ENCODE results near the gene PTGES3. TPM values are rescaled to one million over a fixed set of nuclear protein-coding genes. Genes with fewer than 3 reads are reported as not detected.

Gene PTGES3
- total and polyA plus RNA-seq, 4 donors: 65.0 to 94.1 (median 81.3) TPM

GRCh38 chr12:56626701-56627100 lies 61.4 kb downstream of the PTGES3 start (continued):
- TF ChIP-seq ZBTB33 (IDR thresholded peaks at IDR 0.05) (no peak), JUND (IDR thresholded peaks at IDR 0.05) (no peak)

GRCh38 chr12:56622535-56622934 lies 65.5 kb downstream of the PTGES3 start:
- Histone ChIP-seq H3K9me3 (ENCODE audit: control insufficient read depth in 4 of 4, low read length in 3 of 4) (no peaks in the 10 kb centered on the region), H3K36me3 (ENCODE audit: control insufficient read depth in 4 of 4, insufficient read depth in 3 of 4, low read depth in 1 of 4, low read length in 3 of 4) (peaks cover 2 to 13% (median 9%) of the 10 kb centered on the region in 4 donors), H3K27me3 (ENCODE audit: control insufficient read depth in 4 of 4, insufficient read depth in 4 of 4, low read length in 3 of 4) (no peaks in the 10 kb centered on the region), H3K9ac (ENCODE audit: low read depth in 1 of 2, low read length in 2 of 2) (no peak overlapping the region), H3K4me3 (ENCODE audit: low read depth in 1 of 3, low read length in 3 of 3) (no peak overlapping the region), H3K4me1 (ENCODE audit: control insufficient read depth in 4 of 4, insufficient read depth in 4 of 4, low read length in 3 of 4) (peaks cover 1 to 18% (median 11%) of the 10 kb centered on the region in 4 donors), H3K27ac (ENCODE audit: low read depth in 1 of 2, low read length in 2 of 2) (no peak overlapping the region)
- DNase-seq (ENCODE audit: low spot score): no peak
- TF ChIP-seq JUND (IDR thresholded peaks at IDR 0.05): no peak
- TF ChIP-seq HNF4G (IDR thresholded peaks at IDR 0.05): no peak
- WGBS: 91% methylated on average over 1 of the region's 1 CpG

- no peak for DNase-seq (ENCODE audit: low spot score)
- Histone ChIP-seq H3K9me3 (ENCODE audit: control insufficient read depth in 4 of 4, low read length in 3 of 4) (no peaks in the 10 kb centered on the region), H3K4me1 (ENCODE audit: control insufficient read depth in 4 of 4, insufficient read depth in 4 of 4, low read length in 3 of 4) (no peaks in the 10 kb centered on the region), H3K9ac (ENCODE audit: low read depth in 1 of 2, low read length in 2 of 2) (no peak overlapping the region), H3K27ac (ENCODE audit: low read depth in 1 of 2, low read length in 2 of 2) (no peak overlapping the region), H3K36me3 (ENCODE audit: control insufficient read depth in 4 of 4, insufficient read depth in 3 of 4, low read depth in 1 of 4, low read length in 3 of 4) (peaks cover 21 to 64% (median 58%) of the 10 kb centered on the region in 4 donors), H3K4me3 (ENCODE audit: low read depth in 1 of 3, low read length in 3 of 3) (no peak overlapping the region), H3K27me3 (ENCODE audit: control insufficient read depth in 4 of 4, insufficient read depth in 4 of 4, low read length in 3 of 4) (no peaks in the 10 kb centered on the region)
- TF ChIP-seq EGR1 (IDR thresholded peaks at IDR 0.05; ENCODE audit: low read depth in 2 of 2): no peak
- no peak for TF ChIP-seq SP1 (IDR thresholded peaks at IDR 0.05)
- no peak for TF ChIP-seq RAD21 (IDR thresholded peaks at IDR 0.05)
- no peak for TF ChIP-seq FOXA2 (IDR thresholded peaks at IDR 0.05)
- no peak for TF ChIP-seq REST (IDR thresholded peaks at IDR 0.05)
- TF ChIP-seq TAF1 (conservative IDR thresholded peaks at IDR 0.05): no peak
- TF ChIP-seq, protein P1, sequence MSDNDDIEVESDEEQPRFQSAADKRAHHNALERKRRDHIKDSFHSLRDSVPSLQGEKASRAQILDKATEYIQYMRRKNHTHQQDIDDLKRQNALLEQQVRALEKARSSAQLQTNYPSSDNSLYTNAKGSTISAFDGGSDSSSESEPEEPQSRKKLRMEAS (IDR thresholded peaks at IDR 0.05): no peak
- TF ChIP-seq ATF3 (IDR thresholded peaks at IDR 0.05): no peak
- TF ChIP-seq, protein P2, sequence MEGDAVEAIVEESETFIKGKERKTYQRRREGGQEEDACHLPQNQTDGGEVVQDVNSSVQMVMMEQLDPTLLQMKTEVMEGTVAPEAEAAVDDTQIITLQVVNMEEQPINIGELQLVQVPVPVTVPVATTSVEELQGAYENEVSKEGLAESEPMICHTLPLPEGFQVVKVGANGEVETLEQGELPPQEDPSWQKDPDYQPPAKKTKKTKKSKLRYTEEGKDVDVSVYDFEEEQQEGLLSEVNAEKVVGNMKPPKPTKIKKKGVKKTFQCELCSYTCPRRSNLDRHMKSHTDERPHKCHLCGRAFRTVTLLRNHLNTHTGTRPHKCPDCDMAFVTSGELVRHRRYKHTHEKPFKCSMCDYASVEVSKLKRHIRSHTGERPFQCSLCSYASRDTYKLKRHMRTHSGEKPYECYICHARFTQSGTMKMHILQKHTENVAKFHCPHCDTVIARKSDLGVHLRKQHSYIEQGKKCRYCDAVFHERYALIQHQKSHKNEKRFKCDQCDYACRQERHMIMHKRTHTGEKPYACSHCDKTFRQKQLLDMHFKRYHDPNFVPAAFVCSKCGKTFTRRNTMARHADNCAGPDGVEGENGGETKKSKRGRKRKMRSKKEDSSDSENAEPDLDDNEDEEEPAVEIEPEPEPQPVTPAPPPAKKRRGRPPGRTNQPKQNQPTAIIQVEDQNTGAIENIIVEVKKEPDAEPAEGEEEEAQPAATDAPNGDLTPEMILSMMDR (IDR thresholded peaks at IDR 0.05; ENCODE audit: low read depth, low read length, missing input control): no peak
- no peak for TF ChIP-seq GABPA (IDR thresholded peaks at IDR 0.05 in 1 of 2, conservative IDR thresholded peaks at IDR 0.05 in 1 of 2)
- TF ChIP-seq FOXA1 (IDR thresholded peaks at IDR 0.05): no peak
- no peak for TF ChIP-seq HNF4A (conservative IDR thresholded peaks at IDR 0.05)
Observed at GRCh38 chr12:56616925-56617324, 71.2 kb downstream of the PTGES3 start.

Data from liver (tissue), 9 donors.